Kidney epithelial cell (primary cell): ENCODE data around the gene GBE1. TPM values are rescaled to one million over a fixed set of nuclear protein-coding genes. Genes with fewer than 3 reads are reported as not detected.

Experiments
- DNase-seq: peaks from one replicate; pipeline ENCODE4 v3.0.0-alpha.2; 2010; ENCODE audit warnings: low read depth
- H3K27me3 ChIP-seq: 2 replicates; pipeline ENCODE4 v1.6.0; 2011; ENCODE audit warnings: low read length; ENCODE audit not compliant: control insufficient read depth, insufficient read depth
- H3K36me3 ChIP-seq: 2 replicates; pipeline ENCODE4 v1.5.1; 2011; ENCODE audit warnings: low read length; ENCODE audit not compliant: control insufficient read depth, insufficient read depth
- H3K4me3 ChIP-seq: 2 replicates; pipeline ENCODE4 v1.5.1; 2011; ENCODE audit warnings: low read depth, mild to moderate bottlenecking, control low read depth, low read length
- CTCF ChIP-seq: IDR thresholded peaks from 2 replicates; pipeline ENCODE4 v1.5.1; 2011; ENCODE audit warnings: mild to moderate bottlenecking, moderate library complexity, low read length, control low read depth, inconsistent platforms; ENCODE audit not compliant: insufficient read depth, poor library complexity, severe bottlenecking
- total RNA-seq: library from RNA; depleted of rRNA; stranded (reverse); fragments of >200 nt; gene quantifications from 2 replicates; pipeline ENCODE4 v1.2.3, GENCODE V29; 2015

Gene GBE1
- total RNA-seq, 1 donor from 2014 or later: 30.8 TPM

GRCh38 chr3:81694662-81695061, 66.8 kb downstream of the GBE1 start:
- H3K4me3 ChIP-seq: no peak overlapping the region
- no peaks in the 10 kb centered on the region for H3K27me3 ChIP-seq
- no peak for TF ChIP-seq CTCF
- DNase-seq: no peak
- H3K36me3 ChIP-seq: no peaks in the 10 kb centered on the region

- no peak overlapping the region for H3K4me3 ChIP-seq
- TF ChIP-seq CTCF: no peak
- DNase-seq: no peak
- H3K36me3 ChIP-seq: no peaks in the 10 kb centered on the region
- no peaks in the 10 kb centered on the region for H3K27me3 ChIP-seq
These were observed 68.7 kb downstream of the GBE1 start for GRCh38 chr3:81692766-81693165.

GRCh38 chr3:81689617-81690016, 71.8 kb downstream of the GBE1 start:
- DNase-seq: no peak
- TF ChIP-seq CTCF: no peak
- Histone ChIP-seq H3K4me3 (no peak overlapping the region), H3K27me3 (no peaks in the 10 kb centered on the region), H3K36me3 (no peaks in the 10 kb centered on the region)

- H3K36me3 ChIP-seq: no peaks in the 10 kb centered on the region
- no peak for TF ChIP-seq CTCF
- peak; percentile 72 for DNase-seq
- H3K27me3 ChIP-seq: no peaks in the 10 kb centered on the region
- no peak overlapping the region for H3K4me3 ChIP-seq
These were observed 76.6 kb downstream of the GBE1 start for GRCh38 chr3:81684751-81685395.

GRCh38 chr3:81676706-81677456, 84.6 kb downstream of the GBE1 start:
- Histone ChIP-seq H3K36me3 (no peaks in the 10 kb centered on the region), H3K4me3 (no peak overlapping the region), H3K27me3 (no peaks in the 10 kb centered on the region)
- no peak for TF ChIP-seq CTCF
- no peak for DNase-seq
